Measurements from ENCODE around the gene LRMDA. TPM values are rescaled to one million over a fixed set of nuclear protein-coding genes. Genes with fewer than 3 reads are reported as not detected.

The LRMDA gene
- total RNA-seq, 1 donor = under 0.01 TPM

GRCh38 chr10:75937823-75938222 is 506.4 kb downstream of the LRMDA start:
- no peak overlapping the region for H3K4me3 ChIP-seq (ENCODE audit: low read depth, low read length)
- DNase-seq (ENCODE audit: low read depth) = no peak
- TF ChIP-seq CTCF (IDR thresholded peaks at IDR 0.05; ENCODE audit: insufficient read depth, low read depth, low read length) = no peak

- TF ChIP-seq CTCF (IDR thresholded peaks at IDR 0.05; ENCODE audit: insufficient read depth, low read depth, low read length) = no peak
- no peak overlapping the region for H3K4me3 ChIP-seq (ENCODE audit: low read depth, low read length)
- DNase-seq (ENCODE audit: low read depth) = no peak
Measured at GRCh38 chr10:75938380-75939122, 507.1 kb downstream of the LRMDA start.

- TF ChIP-seq CTCF (IDR thresholded peaks at IDR 0.05; ENCODE audit: insufficient read depth, low read depth, low read length) = no peak
- no peak overlapping the region for H3K4me3 ChIP-seq (ENCODE audit: low read depth, low read length)
- no peak for DNase-seq (ENCODE audit: low read depth)
Measured at GRCh38 chr10:75939541-75939940, 508.1 kb downstream of the LRMDA start.

- no peak for TF ChIP-seq CTCF (IDR thresholded peaks at IDR 0.05; ENCODE audit: insufficient read depth, low read depth, low read length)
- no peak overlapping the region for H3K4me3 ChIP-seq (ENCODE audit: low read depth, low read length)
- DNase-seq (ENCODE audit: low read depth) = no peak
Measured at GRCh38 chr10:75940742-75941141, 509.3 kb downstream of the LRMDA start.

GRCh38 chr10:75941223-75941801 is 509.9 kb downstream of the LRMDA start:
- DNase-seq (ENCODE audit: low read depth) = no peak
- H3K4me3 ChIP-seq (ENCODE audit: low read depth, low read length) = no peak overlapping the region
- no peak for TF ChIP-seq CTCF (IDR thresholded peaks at IDR 0.05; ENCODE audit: insufficient read depth, low read depth, low read length)

GRCh38 chr10:75944061-75944460 is 512.6 kb downstream of the LRMDA start:
- TF ChIP-seq CTCF (IDR thresholded peaks at IDR 0.05; ENCODE audit: insufficient read depth, low read depth, low read length) = no peak
- no peak overlapping the region for H3K4me3 ChIP-seq (ENCODE audit: low read depth, low read length)

More at GRCh38 chr10:75944061-75944460, 512.6 kb downstream of the LRMDA start:
- no peak for DNase-seq (ENCODE audit: low read depth)

Measured in fibroblast of villous mesenchyme (primary cell).